Forelimb muscle (tissue), 1 donor: ENCODE measurements around the gene DTL. TPM values are rescaled to one million over a fixed set of nuclear protein-coding genes. Genes with fewer than 3 reads are reported as not detected.
"Not testable (repeated sequence)": the region's sequence is repeated elsewhere in the genome, so short reads cannot be mapped to it uniquely, and the experiment has no call there.

ENCODE experiments used
- DNase-seq: peaks from one replicate; pipeline ENCODE4 v3.0.0-alpha.2; 2013; ENCODE audit warnings: low read depth
- polyA plus RNA-seq: library from polyadenylated mRNA; unstranded; fragments of 120-200 nt; gene quantifications from one replicate; pipeline ENCODE4 v1.2.1, GENCODE V29; 2013; ENCODE audit not compliant: insufficient read length

DTL gene
- 7.6 TPM for polyA plus RNA-seq

GRCh38 chr1:212035123-212035834, at the start of gene DTL, which contains the start of gene INTS7:
DTL (plus strand) TSS chr1:212035748; CDS start chr1:212035891, 143 bp downstream.
INTS7 (minus strand) TSS chr1:212035557; CDS start chr1:212035437, 120 bp downstream.
- DNase-seq: peak; percentile 97

GRCh38 chr1:211986628-211987254, 48.8 kb upstream of the DTL start:
- no peak for DNase-seq

GRCh38 chr1:211991695-211992094, 43.9 kb upstream of the DTL start:
- no peak for DNase-seq

- DNase-seq: not testable (repeated sequence)
Observed at GRCh38 chr1:211997426-211997825, 38.1 kb upstream of the DTL start.

- DNase-seq: no peak
Observed at GRCh38 chr1:212002536-212002935, 33.0 kb upstream of the DTL start.

- DNase-seq: no peak
Observed at GRCh38 chr1:212004895-212005608, 30.5 kb upstream of the DTL start.

- DNase-seq: no peak
Observed at GRCh38 chr1:212007178-212007577, 28.4 kb upstream of the DTL start.

- DNase-seq: no peak
Observed at GRCh38 chr1:212007886-212008285, 27.7 kb upstream of the DTL start.

- DNase-seq: no peak
Observed at GRCh38 chr1:212009561-212009960, 26.0 kb upstream of the DTL start.

GRCh38 chr1:212010004-212010403, 25.5 kb upstream of the DTL start:
- DNase-seq: no peak

GRCh38 chr1:212012034-212012740, 23.4 kb upstream of the DTL start:
- DNase-seq: no peak

GRCh38 chr1:212013672-212014071, 21.9 kb upstream of the DTL start:
- DNase-seq: no peak

- DNase-seq: no peak
Observed at GRCh38 chr1:212020975-212021374, 14.6 kb upstream of the DTL start.

- no peak for DNase-seq
Observed at GRCh38 chr1:212021563-212021962, 14.0 kb upstream of the DTL start.

GRCh38 chr1:212022908-212023307, 12.6 kb upstream of the DTL start:
- DNase-seq: not testable (repeated sequence)

- DNase-seq: no peak
Observed at GRCh38 chr1:212024469-212025149, 10.9 kb upstream of the DTL start.

- DNase-seq: not testable (repeated sequence)
Observed at GRCh38 chr1:212027727-212028126, 7.8 kb upstream of the DTL start.

- DNase-seq: no peak
Observed at GRCh38 chr1:212030936-212031528, 4.5 kb upstream of the DTL start.

GRCh38 chr1:212034516-212035122, 929 bp upstream of the DTL start:
- DNase-seq: no peak

- DNase-seq: no peak
Observed at GRCh38 chr1:212035835-212036605, 472 bp downstream of the DTL start.
